H1 (cell line): ENCODE data around the gene FRMPD2. TPM values are rescaled to one million over a fixed set of nuclear protein-coding genes. Genes with fewer than 3 reads are reported as not detected.
"Not testable (repeated sequence)": the region's sequence is repeated elsewhere in the genome, so short reads cannot be mapped to it uniquely, and the experiment has no call there.

Experiments
- CTCF ChIA-PET: fragments of 300-600 bp; sonication (Branson Sonifier 250); formaldehyde crosslinking; loops from one replicate; lab custom pipeline; 2021; ENCODE audit not compliant: partially characterized antibody; lab: Charles Lee
- POLR2A ChIA-PET: fragments of 300-600 bp; sonication (Branson Sonifier 250); formaldehyde crosslinking; loops from one replicate; lab custom pipeline; 2021; ENCODE audit warnings: inconsistent platforms; ENCODE audit not compliant: partially characterized antibody; lab: Charles Lee
- DNase-seq, 2 experiments: peaks; one replicate each; pipeline versions ENCODE4 v3.0.0 to v3.0.0-alpha.2; 2010 to 2022; ENCODE audit warnings: low spot score in 2 of 2, low read depth in 1 of 2, mixed read lengths in 1 of 2
- FAIRE-seq: peaks from 2 replicates; lab custom pipeline; 2011; peaks lifted over from hg19 to GRCh38; lab: Jason Lieb, UNC
- H2AFZ ChIP-seq: 2 replicates; pipeline ENCODE4 v1.8.1; 2012; ENCODE audit warnings: low read length, inconsistent platforms
- H2AK5ac ChIP-seq: 2 replicates; pipeline ENCODE4 v1.6.1; 2013; ENCODE audit warnings: low read depth, low read length
- H2BK120ac ChIP-seq: replicated peaks from 2 replicates; pipeline ENCODE3; 2013; ENCODE audit warnings: low read depth, low read length, inconsistent platforms
- H2BK12ac ChIP-seq: 2 replicates; pipeline ENCODE4 v1.6.1; 2013; ENCODE audit warnings: low read depth, low read length
- H2BK15ac ChIP-seq: 2 replicates; pipeline ENCODE4 v1.6.1; 2013; ENCODE audit warnings: low read length
- H2BK20ac ChIP-seq: 2 replicates; pipeline ENCODE4 v1.6.1; 2013; ENCODE audit warnings: low read length
- H2BK5ac ChIP-seq: 2 replicates; pipeline ENCODE4 v1.6.1; 2013; ENCODE audit warnings: low read depth, low read length
- H3K14ac ChIP-seq: 2 replicates; pipeline ENCODE4 v1.6.1; 2013; ENCODE audit warnings: inconsistent platforms; ENCODE audit not compliant: insufficient read length
- H3K18ac ChIP-seq: 2 replicates; pipeline ENCODE4 v1.6.1; 2013; ENCODE audit warnings: low read length; ENCODE audit errors: extremely low read depth
- H3K23ac ChIP-seq: 2 replicates; pipeline ENCODE4 v1.6.1; 2013; ENCODE audit warnings: inconsistent platforms; ENCODE audit not compliant: insufficient read length
- H3K23me2 ChIP-seq: 2 replicates; pipeline ENCODE4 v1.6.1; 2013; ENCODE audit warnings: low read depth, low read length
- H3K27ac ChIP-seq: 2 replicates; pipeline ENCODE4 v1.6.1; 2011; ENCODE audit warnings: low read depth, low read length, inconsistent platforms
- H3K27me3 ChIP-seq, 4 experiments: replicated peaks in 1 of 4; 1 replicate in 1 of 4; 2 replicates in 3 of 4; pipeline versions ENCODE4 v1.6.1 to v1.8.1; 2011 to 2013; ENCODE audit warnings: low read length in 3 of 4, mild to moderate bottlenecking in 3 of 4, inconsistent platforms in 2 of 4, mixed read lengths in 2 of 4, moderate library complexity in 1 of 4; ENCODE audit not compliant: control insufficient read depth in 3 of 4, insufficient read depth in 3 of 4; ENCODE audit errors: extremely low read depth in 1 of 4
- H3K36me3 ChIP-seq, 4 experiments: 2 replicates each; pipeline versions ENCODE4 v1.6.1 to v1.8.1; 2011 to 2013; ENCODE audit warnings: mild to moderate bottlenecking in 4 of 4, low read length in 3 of 4, moderate library complexity in 2 of 4, control low read depth in 1 of 4, inconsistent platforms in 1 of 4; ENCODE audit not compliant: insufficient read depth in 4 of 4, control insufficient read depth in 2 of 4
- H3K4ac ChIP-seq: replicated peaks from 2 replicates; pipeline ENCODE3; 2013; ENCODE audit warnings: low read length, low read depth, mixed read lengths, inconsistent platforms; ENCODE audit not compliant: insufficient read length
- H3K4me1 ChIP-seq, 4 experiments: replicated peaks in 1 of 4; 1 replicate in 1 of 4; 2 replicates in 3 of 4; pipeline versions ENCODE4 v1.6.1 to v1.8.1; 2011 to 2013; ENCODE audit warnings: low read length in 3 of 4, inconsistent platforms in 2 of 4, mixed read lengths in 1 of 4; ENCODE audit not compliant: insufficient read depth in 4 of 4, control insufficient read depth in 3 of 4
- H3K4me2 ChIP-seq, 2 experiments: 2 replicates each; pipeline versions ENCODE4 v1.6.1 to v1.8.1; 2011 to 2013; ENCODE audit warnings: low read depth in 2 of 2, low read length in 2 of 2, control low read depth in 1 of 2, inconsistent platforms in 1 of 2, mild to moderate bottlenecking in 1 of 2; ENCODE audit not compliant: insufficient read depth in 1 of 2
- H3K4me3 ChIP-seq, 4 experiments: fragments of 200-600, 300-600 bp in 1 of 4; sonication (generic), shearing (Covaris generic), sonication (Bioruptor Twin) in 1 of 4; 2 replicates each; pipeline versions ENCODE4 v1.5.1 to v1.8.1; 2011 to 2016; ENCODE audit warnings: low read length in 4 of 4, low read depth in 3 of 4, control low read depth in 2 of 4, inconsistent platforms in 2 of 4, mild to moderate bottlenecking in 2 of 4, mixed read lengths in 1 of 4, moderate library complexity in 1 of 4; ENCODE audit not compliant: insufficient read depth in 2 of 4; ENCODE audit errors: extremely low read depth in 1 of 4
- H3K56ac ChIP-seq: replicated peaks from 2 replicates; pipeline ENCODE3; 2013; ENCODE audit warnings: low read depth, mild to moderate bottlenecking, mixed read lengths, low read length, inconsistent platforms; ENCODE audit not compliant: insufficient read length
- H3K79me1 ChIP-seq: 2 replicates; pipeline ENCODE4 v1.6.1; 2013; ENCODE audit warnings: low read depth, low read length, control low read depth
- H3K79me2 ChIP-seq, 2 experiments: 2 replicates each; pipeline versions ENCODE4 v1.6.1 to v1.8.1; 2012 to 2013; ENCODE audit warnings: low read length in 2 of 2, mild to moderate bottlenecking in 2 of 2, inconsistent platforms in 1 of 2; ENCODE audit not compliant: insufficient read depth in 2 of 2, control insufficient read depth in 1 of 2
- H3K9ac ChIP-seq, 4 experiments: replicated peaks in 1 of 4; 1 replicate in 1 of 4; 2 replicates in 3 of 4; pipeline versions ENCODE4 v1.6.1 to v1.8.1; 2011 to 2013; ENCODE audit warnings: low read depth in 3 of 4, low read length in 3 of 4, control low read depth in 2 of 4, mild to moderate bottlenecking in 2 of 4, moderate library complexity in 2 of 4, inconsistent platforms in 1 of 4; ENCODE audit errors: extremely low read depth in 1 of 4
- H3K9me3 ChIP-seq, 2 experiments: 2 replicates each; pipeline versions ENCODE4 v1.6.1 to v1.8.1; 2012 to 2013; ENCODE audit warnings: mild to moderate bottlenecking in 2 of 2, moderate library complexity in 2 of 2, control low read depth in 1 of 2, inconsistent platforms in 1 of 2, low read depth in 1 of 2, low read length in 1 of 2, mixed read lengths in 1 of 2; ENCODE audit not compliant: insufficient read depth in 2 of 2
- H4K20me1 ChIP-seq, 2 experiments: replicated peaks in 1 of 2; 2 replicates each; pipeline versions ENCODE3 to v1.8.1; 2011 to 2013; ENCODE audit warnings: inconsistent platforms in 2 of 2, low read length in 2 of 2, mild to moderate bottlenecking in 1 of 2; ENCODE audit not compliant: insufficient read depth in 2 of 2, control insufficient read depth in 1 of 2
- H4K5ac ChIP-seq: 2 replicates; pipeline ENCODE4 v1.6.1; 2013; ENCODE audit warnings: low read length, low read depth, mixed read lengths, inconsistent platforms; ENCODE audit not compliant: insufficient read length
- H4K8ac ChIP-seq: 2 replicates; pipeline ENCODE4 v1.8.0; 2013; ENCODE audit warnings: mild to moderate bottlenecking, moderate library complexity, low read length, inconsistent platforms; ENCODE audit not compliant: insufficient read depth; ENCODE audit errors: extremely low read depth
- H4K91ac ChIP-seq: replicated peaks from 2 replicates; pipeline ENCODE3; 2013; ENCODE audit warnings: low read length, mixed read lengths, inconsistent platforms; ENCODE audit not compliant: insufficient read length
- RAD21 ChIP-seq, 2 experiments: IDR thresholded peaks in 1 of 2; conservative IDR thresholded peaks in 1 of 2; 2 replicates each; pipeline ENCODE4 v1.6.1; 2011; ENCODE audit warnings: low read depth in 2 of 2, low read length in 2 of 2, improper control_type of control experiment in 1 of 2, inconsistent platforms in 1 of 2, mild to moderate bottlenecking in 1 of 2, moderate library complexity in 1 of 2
- WGBS, 2 experiments: shearing (Covaris generic) in 1 of 2; methylation state at CpG; one replicate each; pipeline versions ENCODE4 v1.1.6 to v1.1.7; 2013 to 2015; ENCODE audit warnings: low lambda C conversion rate in 2 of 2, mixed read lengths in 2 of 2, inconsistent platforms in 1 of 2, low coverage in 1 of 2, missing lambda C conversion rate in 1 of 2; ENCODE audit not compliant: insufficient replicate concordance in 2 of 2, insufficient coverage in 1 of 2, insufficient read length in 1 of 2; ENCODE audit errors: extremely low coverage in 1 of 2, missing lambda C conversion rate in 1 of 2; 5-methylcytosine and 5-hydroxymethylcytosine counted together
- polyA plus RNA-seq, 7 experiments: library from polyadenylated mRNA; depleted of rRNA in 3 of 7; stranded (reverse) in 5 of 7; unstranded in 2 of 7; fragments of >200 nt in 5 of 7; fragments of 200-250 nt in 2 of 7; gene quantifications; 1 replicate in 5 of 7; 2 replicates in 1 of 7; 4 replicates in 1 of 7; pipeline versions ENCODE4 v1.2.1 to v1.2.3, GENCODE V29; 2011 to 2013; ENCODE audit warnings: missing spikeins in 2 of 7, mixed read lengths in 2 of 7
- total RNA-seq: library from RNA; stranded (reverse); fragmentation: NEBNext Ultra II Directional; extraction: Animal tissue kit (Norgen Biotek cat#: 25700); gene quantifications from 2 replicates; pipeline ENCODE4 v1.2.1, GENCODE V29; 2021
- TF ChIP-seq, protein P1 (sequence below), 3 experiments: IDR thresholded peaks; 1 replicate in 2 of 3; 2 replicates in 1 of 3; pipeline versions ENCODE4 v1.5.1 to v1.6.1; 2011; ENCODE audit warnings: low read length in 3 of 3, mild to moderate bottlenecking in 3 of 3, inconsistent platforms in 2 of 3, low read depth in 1 of 3, moderate library complexity in 1 of 3; ENCODE audit not compliant: insufficient read depth in 1 of 3; ENCODE audit errors: control extremely low read depth in 1 of 3

FRMPD2 gene
- total and polyA plus RNA-seq, 2 of the 8 experiments (the other 6 are each of a cell fraction or from before 2014, with no cell fraction given): 0.07 to 0.47 TPM

DNA sequence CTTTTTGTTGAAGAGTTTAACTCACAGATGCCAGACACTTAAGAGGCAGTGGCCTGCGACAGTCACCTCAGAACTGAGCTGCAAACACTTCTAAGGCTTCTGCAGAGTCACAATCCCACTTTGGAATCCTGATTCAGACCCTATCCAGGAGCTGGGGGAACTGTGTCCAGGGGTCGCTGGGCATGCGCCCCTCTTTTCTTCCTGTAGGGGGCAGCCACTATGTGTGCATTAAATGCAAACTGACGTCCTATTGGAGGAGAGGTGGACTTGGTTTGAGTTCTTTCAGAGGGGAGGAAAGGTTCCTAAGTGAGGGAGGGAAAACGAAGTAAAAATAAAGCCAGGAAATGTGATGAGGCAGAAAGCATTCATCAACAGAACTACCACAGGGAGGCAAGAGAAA lies 113.8 kb downstream of the FRMPD2 start:
- H2BK12ac ChIP-seq, H3K23me2 ChIP-seq, H3K18ac ChIP-seq, H3K4me1 ChIP-seq, H3K14ac ChIP-seq, H3K79me1 ChIP-seq, H4K5ac ChIP-seq, H3K4ac ChIP-seq, H2BK20ac ChIP-seq, H3K56ac ChIP-seq, H3K79me2 ChIP-seq, H4K91ac ChIP-seq, CTCF ChIA-PET, H3K4me3 ChIP-seq, H3K27me3 ChIP-seq, H3K9ac ChIP-seq, H3K23ac ChIP-seq, H2BK120ac ChIP-seq, H3K4me2 ChIP-seq, H2BK5ac ChIP-seq, H3K27ac ChIP-seq, H3K36me3 ChIP-seq, H2BK15ac ChIP-seq, H2AK5ac ChIP-seq, H4K20me1 ChIP-seq, H2AFZ ChIP-seq, POLR2A ChIA-PET, H3K9me3 ChIP-seq, FAIRE-seq, H4K8ac ChIP-seq: not testable (repeated sequence)
- peak in 1 of 2 experiments; percentile 85 for DNase-seq
- TF ChIP-seq RAD21 (IDR thresholded peaks at IDR 0.05 in 1 of 2, conservative IDR thresholded peaks at IDR 0.05 in 1 of 2; ENCODE audit: low read depth in 2 of 2, low read length in 2 of 2): 0 out of 4 replicates have a peak, but pooled peaks of 1 of the 2 experiments have one; percentile 2
- TF ChIP-seq, protein P1, sequence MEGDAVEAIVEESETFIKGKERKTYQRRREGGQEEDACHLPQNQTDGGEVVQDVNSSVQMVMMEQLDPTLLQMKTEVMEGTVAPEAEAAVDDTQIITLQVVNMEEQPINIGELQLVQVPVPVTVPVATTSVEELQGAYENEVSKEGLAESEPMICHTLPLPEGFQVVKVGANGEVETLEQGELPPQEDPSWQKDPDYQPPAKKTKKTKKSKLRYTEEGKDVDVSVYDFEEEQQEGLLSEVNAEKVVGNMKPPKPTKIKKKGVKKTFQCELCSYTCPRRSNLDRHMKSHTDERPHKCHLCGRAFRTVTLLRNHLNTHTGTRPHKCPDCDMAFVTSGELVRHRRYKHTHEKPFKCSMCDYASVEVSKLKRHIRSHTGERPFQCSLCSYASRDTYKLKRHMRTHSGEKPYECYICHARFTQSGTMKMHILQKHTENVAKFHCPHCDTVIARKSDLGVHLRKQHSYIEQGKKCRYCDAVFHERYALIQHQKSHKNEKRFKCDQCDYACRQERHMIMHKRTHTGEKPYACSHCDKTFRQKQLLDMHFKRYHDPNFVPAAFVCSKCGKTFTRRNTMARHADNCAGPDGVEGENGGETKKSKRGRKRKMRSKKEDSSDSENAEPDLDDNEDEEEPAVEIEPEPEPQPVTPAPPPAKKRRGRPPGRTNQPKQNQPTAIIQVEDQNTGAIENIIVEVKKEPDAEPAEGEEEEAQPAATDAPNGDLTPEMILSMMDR (IDR thresholded peaks at IDR 0.05; ENCODE audit: control extremely low read depth in 1 of 3, insufficient read depth in 1 of 3, low read depth in 1 of 3, low read length in 3 of 3): peak in 1 of 3 experiments; percentile 20; a peak in 1 of 4 replicates
- no CpG with 5 or more reads among the region's 5 CpGs for WGBS, 2 experiments
